NCI-H146 (cell line): Measurements from ENCODE around the gene USP32.
"Not testable (repeated sequence)": the region's sequence is repeated elsewhere in the genome, so short reads cannot be mapped to it uniquely, and the experiment has no call there.

ENCODE experiments used
- DNase-seq: peaks from one replicate; lab custom pipeline; 2025; lab: John Stamatoyannopoulos, UW

USP32 gene

GRCh38 chr17:60371818-60372510 is 20.0 kb downstream of the USP32 start:
- no peak for DNase-seq

DNA sequence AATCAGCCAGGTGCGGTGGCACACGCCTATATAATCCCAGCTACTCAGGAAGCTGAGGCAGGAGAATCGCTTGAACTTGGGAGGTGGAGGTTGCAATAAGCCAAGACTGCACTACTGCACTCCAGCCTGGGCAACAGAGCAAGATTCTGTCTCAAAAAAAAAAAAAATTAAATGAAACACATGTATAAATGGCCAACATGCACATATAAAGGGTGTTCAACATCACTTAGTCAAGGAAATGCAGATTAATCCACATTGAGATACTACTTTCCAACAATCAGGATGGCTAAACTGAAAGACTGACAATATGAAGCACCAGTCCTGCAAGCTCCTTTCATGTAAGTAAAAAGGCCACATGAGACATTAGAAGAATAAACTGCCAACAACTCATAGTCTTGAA is 20.5 kb downstream of the USP32 start:
- DNase-seq, result no peak

DNA sequence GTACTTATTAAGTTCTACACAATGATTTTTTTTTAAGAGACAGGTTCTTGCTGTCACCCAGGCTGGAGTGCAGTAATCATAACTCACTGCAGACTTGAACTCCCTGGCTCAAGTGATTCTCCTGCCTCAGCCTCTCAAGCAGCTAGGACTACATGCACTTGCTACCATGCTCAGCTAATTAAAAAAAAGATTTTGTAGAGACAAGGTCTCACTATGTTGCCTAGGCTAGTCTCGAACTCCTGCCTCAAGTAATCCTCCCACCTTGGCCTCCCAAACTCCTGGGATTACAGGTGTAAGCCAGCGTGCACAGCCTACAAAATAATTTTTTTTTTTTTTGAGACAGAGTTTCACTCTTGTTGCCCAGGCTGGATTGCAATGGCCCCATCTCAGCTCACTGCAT is 22.2 kb downstream of the USP32 start:
- DNase-seq, result no peak

GRCh38 chr17:60363700-60364405 is 28.1 kb downstream of the USP32 start:
- no peak for DNase-seq

GRCh38 chr17:60362329-60362728 is 29.6 kb downstream of the USP32 start:
- no peak for DNase-seq

DNA sequence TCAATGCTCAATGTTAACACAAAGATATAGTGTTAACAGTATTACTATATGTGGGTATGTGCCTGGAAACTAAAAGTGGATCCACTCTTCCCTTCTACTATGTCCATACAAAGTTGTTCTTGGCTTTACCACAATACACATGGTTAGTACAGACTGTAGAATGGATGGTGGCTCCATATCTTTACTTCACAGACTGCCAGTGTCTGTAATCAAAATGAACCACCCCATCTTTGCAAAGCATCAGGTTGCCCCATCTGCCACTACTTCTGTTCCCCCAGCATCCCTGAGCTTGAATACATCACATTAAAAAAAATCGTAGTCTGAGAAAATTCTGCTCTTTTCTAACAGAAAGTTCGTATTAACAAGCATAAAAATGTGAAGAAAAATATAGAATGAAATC is 30.0 kb downstream of the USP32 start:
- no peak for DNase-seq

DNA sequence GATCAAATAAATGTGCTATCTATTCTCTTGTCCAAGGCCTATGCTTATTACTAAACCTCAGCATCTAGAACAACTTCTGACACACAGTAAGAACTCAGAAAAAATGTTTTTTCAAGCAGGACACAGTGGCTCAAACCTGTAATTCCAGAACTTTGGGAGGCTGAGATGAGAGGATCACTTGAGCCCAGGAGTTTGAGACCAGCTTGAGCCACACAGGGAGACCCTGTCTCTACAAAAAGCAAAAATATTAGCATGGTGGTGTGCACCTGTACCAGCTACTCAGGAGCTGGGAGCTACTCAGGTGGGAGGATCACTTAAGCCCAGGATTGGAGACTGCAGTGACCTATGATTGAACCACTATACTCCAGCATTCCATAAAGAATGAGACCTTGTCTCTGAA is 32.5 kb downstream of the USP32 start:
- DNase-seq, result no peak

GRCh38 chr17:60358606-60359225 is 33.2 kb downstream of the USP32 start:
- DNase-seq, result no peak

- DNase-seq, result no peak
Observed at GRCh38 chr17:60356940-60357339, 35.0 kb downstream of the USP32 start.

GRCh38 chr17:60355663-60356594 is 36.0 kb downstream of the USP32 start:
- DNase-seq, result no peak

GRCh38 chr17:60354223-60354622 is 37.7 kb downstream of the USP32 start:
- DNase-seq, result no peak

DNA sequence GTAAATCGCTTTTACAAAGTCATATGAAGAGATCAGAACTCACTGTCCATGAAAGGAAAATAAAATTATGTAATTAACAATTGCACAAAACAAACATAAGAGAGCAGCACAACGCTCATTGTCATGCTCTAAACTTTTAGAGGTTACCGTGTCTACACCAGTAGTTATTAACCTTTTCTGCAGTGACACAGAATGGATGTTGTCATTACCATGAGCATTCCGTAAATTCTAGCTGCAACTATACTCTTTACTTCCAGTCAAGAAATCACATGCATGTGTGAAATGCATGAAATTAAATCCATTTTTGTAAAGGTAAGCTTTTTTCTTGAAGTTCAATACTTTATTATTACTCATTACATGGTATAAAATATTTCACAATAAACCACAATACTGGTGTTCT is 38.2 kb downstream of the USP32 start:
- no peak for DNase-seq

DNA sequence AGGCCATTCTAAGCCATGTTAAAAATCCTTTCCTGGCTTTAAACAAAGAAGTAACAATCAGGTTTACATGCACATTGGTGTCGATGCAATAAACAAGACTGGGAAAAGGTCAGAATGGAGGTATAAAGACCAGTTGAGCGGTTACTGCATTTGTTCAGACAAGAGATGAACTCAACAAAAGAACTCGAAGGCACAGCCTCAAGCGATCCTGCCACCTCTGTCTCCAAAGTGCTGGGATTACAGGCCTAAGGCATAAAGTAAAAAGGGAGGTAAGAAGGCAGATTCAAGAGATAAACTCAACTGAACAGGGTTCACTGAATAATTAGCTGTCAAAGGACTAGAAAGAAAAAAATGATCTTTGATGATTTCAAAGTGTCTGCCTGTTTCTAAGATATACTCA is 39.4 kb downstream of the USP32 start:
- no peak for DNase-seq

GRCh38 chr17:60352071-60352470 is 39.9 kb downstream of the USP32 start:
- no peak for DNase-seq

GRCh38 chr17:60351012-60351695 is 40.8 kb downstream of the USP32 start:
- DNase-seq, result no peak

- DNase-seq, result no peak
Observed at GRCh38 chr17:60348616-60349015, 43.3 kb downstream of the USP32 start.

DNA sequence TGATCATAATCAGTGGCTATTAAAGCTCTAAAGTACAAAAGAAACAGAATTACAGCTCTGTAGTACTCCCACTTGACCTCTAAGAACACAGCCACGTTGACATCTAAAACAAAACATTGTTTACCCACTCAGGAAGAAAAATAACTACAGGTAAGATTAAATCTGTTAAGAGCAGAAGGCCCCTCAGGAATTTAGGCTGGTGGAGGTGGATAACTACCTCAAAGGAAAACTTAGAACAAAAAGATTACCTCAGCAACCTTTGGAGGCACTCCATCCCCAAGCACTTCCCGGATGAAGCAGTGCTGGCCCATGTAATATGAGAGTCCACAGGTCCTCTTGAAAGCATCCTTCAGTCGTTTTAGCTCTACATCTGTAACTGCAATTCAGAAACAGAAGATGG is 46.7 kb downstream of the USP32 start:
- no peak for DNase-seq

DNA sequence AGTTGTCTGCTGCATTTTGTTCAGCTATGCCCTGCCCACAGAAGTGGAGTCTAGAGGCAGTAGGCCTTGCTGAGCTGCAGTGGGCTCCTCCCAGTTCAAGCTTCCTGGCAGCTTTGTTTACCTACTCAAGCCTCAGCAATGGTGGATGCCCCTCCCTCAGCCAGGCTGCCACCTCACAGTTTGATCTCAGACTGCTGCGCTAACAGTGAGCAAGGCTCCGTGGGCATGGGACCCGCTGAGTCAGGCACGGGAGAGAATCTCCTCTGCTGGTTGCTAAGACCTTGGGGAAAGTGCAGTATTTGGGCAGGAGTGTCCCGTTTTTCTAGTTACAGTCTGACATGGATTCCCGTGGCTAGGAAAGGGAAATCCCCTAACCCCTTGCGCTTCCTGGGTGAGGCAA is 49.4 kb downstream of the USP32 start:
- DNase-seq, result not testable (repeated sequence)

DNA sequence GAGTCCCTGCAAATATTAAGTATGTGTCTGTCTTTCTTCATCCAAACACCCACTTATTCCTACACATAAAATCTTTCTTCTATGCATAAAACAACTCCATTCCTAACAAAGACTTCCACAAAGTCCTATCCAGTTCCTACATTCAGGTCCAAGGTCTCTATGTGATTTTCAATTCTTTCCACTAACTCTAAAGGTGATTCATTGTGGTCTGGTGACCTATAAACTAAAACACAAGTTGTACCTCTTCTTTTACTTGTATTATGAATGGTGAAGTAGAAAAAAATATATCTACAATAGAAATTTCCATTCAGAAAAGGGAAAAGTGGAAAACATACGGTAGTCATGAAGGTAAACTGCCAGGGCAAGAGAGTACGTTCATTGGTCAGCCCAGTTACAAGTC is 56.6 kb downstream of the USP32 start:
- DNase-seq, result no peak

DNA sequence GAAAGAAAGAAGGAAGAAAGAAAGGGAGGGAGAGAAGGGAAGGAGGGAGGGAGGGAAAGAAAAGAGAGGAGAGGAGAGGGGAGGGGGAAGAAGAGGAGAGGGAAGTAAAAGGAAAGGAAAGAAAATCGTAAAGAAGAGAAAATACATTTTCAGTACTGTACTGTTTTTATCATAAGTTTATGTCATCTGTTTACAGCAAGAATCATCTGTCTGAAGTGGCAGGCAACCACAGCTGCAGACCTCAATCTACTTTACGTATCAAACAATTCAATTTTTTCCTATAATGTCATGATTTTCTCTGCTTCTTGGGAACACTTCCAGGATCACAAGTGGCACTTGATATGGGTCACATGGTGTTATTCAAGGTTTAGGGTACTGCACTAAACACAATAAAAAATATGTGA is 58.3 kb downstream of the USP32 start:
- DNase-seq, result no peak

DNA sequence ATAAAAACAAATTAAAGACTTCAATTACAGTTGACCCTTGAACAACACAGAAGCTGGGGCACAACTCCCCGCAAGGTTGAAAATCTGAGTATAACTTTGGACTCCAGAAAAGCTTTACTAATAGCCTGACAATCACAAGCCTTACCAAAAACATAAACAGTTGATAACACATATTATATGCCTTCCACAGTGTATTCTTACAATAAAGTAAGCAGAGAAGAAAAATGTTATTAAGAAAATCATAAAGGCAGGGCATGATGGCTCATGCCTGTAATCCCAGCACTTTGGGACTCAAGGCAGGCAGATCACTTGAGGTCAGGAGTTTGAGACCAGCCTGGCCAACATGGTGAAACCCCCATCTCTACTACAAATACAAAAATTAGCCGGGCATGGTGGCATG is 58.9 kb downstream of the USP32 start:
- DNase-seq, result not testable (repeated sequence)

- no peak for DNase-seq
Observed at GRCh38 chr17:60332574-60332973, 59.4 kb downstream of the USP32 start.
